GM18951 (cell line): ENCODE measurements around the gene TNFAIP1.

Source experiments
- POLR2A ChIP-seq: IDR thresholded peaks from 4 replicates; pipeline ENCODE4 v1.6.1; 2011; ENCODE audit warnings: mild to moderate bottlenecking; ENCODE audit not compliant: insufficient read length, insufficient read depth; ENCODE audit errors: extremely low read depth
- in situ Hi-C: fragments of 300-500 bp; cut with MboI; formaldehyde crosslinking; loops from one replicate; pipeline ENCODE4 v1.12.0; 2022; ENCODE audit warnings: low sequenced_read_pairs, mixed read lengths, inconsistent platforms; ENCODE audit not compliant: unreplicated experiment

Gene TNFAIP1

DNA sequence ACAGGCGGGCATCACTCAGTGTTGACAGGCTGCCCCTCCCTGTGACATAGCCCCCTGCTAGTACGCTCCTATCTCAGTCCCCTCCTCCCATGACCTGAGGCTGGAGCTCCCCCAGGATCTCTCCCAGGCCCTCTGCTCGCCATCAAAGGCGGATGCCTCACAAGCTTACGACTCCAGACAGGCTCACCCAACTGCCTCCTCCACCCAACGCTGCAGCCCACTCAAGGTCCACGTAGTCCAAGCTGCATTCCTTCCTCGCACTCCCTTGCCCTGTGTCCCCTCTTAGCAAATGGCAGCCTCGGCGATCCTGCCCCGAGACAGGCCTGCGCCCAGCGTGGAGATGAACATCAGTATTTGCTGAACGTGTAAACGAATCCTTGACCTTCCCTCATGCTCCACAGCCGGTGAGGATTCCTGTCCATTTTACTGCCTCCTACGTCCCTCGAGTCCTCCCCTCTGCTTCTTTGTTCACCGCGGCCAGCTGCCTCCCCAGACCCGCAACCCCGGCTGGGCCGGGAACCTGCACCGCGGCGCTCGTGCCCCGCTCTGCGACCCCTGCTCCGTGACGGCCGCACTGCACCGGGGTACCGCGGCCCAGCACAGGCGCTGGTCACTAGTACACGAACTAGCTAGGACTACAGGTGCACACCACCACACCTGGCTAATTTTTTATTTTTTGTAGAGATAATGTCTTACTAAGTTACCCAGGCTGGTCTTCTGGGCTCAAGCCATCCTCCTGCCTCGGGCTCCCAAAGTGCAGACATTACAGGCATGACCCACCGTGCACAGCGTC lies 17.4 kb upstream of the TNFAIP1 start:
- in situ Hi-C loops = no loop called here

DNA sequence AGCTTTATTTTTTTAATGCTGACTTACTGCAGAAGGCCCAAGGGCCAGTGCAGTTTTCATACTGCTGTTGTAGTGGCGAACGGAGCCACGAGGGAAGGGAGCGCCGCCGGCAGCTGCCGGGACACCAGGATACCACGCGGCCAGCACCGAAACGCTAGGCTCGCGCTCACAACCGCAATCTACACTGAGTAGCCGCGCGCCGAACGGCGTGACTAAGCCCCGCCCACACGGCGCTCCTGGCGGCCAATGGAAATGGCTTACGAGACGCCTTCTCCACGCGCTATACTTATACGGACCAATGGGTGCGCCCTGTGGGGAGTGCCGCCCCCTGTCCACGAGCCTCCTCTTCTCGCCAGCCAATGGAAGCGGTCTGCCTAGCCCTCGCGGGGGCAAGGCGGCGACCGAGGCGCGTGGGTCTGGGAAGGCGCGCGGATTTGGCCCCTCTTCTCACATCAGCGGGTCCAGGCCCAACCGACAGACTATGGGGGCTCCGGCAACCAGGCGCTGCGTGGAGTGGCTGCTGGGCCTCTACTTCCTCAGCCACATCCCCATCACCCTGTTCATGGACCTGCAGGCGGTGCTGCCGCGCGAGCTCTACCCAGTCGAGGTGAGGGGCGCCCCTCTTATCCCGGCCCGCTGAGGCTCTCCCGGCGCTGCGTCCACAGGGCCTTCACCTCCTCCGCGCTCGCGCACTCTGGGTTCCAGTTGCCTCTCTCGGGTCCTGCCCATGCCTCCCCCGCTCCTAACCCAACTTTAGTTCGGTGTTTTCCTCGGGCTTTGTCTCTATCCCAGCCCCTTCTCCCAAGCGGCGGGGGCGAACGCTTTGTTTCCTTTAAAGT lies 16.6 kb upstream of the TNFAIP1 start, which contains the start of gene TMEM97:
TSS of gene TMEM97 (plus strand) at position 442 of the 839 bp plus-strand sequence. CDS start at position 482, 40 bp downstream.
- in situ Hi-C loops = no loop called here

More for the DNA sequence above, 17.4 kb upstream of the TNFAIP1 start:
- no peak for TF ChIP-seq POLR2A

DNA sequence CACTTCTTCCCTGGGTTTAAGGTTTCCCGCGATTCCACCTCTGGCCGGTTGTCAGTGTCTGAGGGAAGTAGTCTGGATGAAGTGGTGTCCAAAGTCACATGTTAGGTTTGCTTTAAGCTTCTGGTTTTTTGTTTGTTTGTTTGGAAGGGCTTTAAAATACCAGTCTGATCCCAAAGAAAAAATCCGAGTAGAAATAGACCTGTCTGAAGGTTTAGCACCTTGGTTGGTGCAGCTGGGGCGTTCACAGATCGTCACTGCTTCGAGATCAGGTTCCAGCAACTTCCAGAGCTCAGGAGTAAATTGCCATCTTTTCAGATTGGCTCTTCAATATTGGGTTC lies 16.0 kb upstream of the TNFAIP1 start:
- TF ChIP-seq POLR2A = no peak
- in situ Hi-C loops = no loop called here

More for the DNA sequence above, 16.6 kb upstream of the TNFAIP1 start, which contains the start of gene TMEM97:
- TF ChIP-seq POLR2A = peak; percentile 69

DNA sequence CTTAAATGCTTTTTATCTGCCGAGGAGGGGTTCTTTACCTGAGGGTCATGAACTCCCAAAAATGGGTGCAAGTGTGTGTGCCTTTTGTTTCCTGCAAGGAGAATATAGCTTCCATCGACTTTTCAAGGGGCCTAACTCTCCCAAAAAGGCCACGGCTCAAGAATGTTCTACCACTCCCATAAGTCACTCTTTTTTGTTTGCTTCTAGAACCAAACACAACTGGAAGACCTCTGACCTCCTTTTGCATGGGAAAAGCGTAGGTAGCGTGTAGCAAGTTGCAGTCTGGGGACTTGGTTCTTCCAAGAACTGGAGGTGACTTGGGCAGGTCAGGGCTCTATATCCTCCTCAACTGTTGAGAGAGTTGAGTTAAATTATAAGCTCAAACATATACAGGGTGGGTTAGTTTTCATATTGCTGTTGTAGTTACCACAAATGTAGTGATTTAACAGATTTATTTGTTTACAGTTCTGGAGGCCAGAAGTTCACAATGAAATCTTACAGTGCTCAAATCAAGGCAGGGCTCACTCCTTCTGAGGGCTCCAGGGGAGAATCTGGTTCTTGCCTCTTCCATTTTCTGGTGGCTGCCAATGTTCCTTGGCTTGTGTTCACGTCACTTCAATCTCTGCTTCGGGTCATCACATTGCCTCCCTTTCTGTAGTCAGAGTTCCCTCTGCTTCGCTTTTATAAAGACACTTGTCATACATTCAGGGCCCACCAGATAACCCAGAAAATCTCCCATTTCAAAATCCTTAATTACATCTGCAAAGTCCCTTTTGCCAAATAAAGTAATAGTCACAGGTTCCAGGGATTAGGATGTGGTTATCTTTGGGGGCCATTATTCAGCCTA lies 15.1 kb upstream of the TNFAIP1 start:
- TF ChIP-seq POLR2A = no peak
- in situ Hi-C loops = no loop called here

DNA sequence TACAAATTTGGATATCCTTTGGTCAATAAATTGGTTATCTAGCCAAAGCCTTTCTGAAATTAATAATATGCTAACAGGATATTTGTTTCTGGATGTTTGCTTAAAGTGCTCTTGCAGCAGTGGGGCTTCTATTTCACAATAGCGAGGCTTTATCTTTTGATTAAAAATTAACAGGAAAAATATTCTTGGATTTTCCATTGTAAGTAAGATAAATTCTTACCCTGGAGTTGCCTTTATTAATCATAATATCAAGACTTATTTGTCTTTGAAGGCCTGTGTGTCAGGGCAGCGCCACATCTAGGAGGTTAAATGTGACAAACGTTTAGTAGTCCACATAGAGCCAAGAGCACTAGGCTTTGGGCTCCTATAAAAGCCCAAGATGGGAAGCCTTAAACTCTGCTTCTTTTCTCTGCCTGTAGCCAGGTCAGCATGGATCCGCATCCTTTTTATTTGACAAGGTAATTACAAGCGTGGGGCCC lies 11.3 kb upstream of the TNFAIP1 start:
- TF ChIP-seq POLR2A = no peak
- in situ Hi-C loops = no loop called here

DNA sequence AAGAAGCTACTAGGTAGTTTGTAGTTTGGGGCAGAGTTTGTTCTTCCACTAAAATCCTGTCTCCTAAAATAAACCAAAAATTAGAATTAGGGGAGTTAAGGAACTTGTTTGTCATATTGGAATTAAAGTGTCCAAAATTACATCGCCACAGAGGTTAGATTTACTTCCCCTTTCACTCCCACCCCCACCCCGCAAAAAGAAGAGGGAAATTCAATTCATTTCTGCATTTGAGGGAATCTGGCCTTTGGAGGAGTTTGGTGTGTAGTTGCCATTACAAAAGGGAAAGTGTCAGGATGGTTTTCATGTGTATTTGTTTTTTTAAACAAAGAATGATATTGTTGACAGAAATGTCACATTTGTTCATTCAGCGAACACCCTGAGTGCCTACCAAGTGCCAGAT lies 10.8 kb upstream of the TNFAIP1 start:
- in situ Hi-C loops = no loop called here
- no peak for TF ChIP-seq POLR2A

DNA sequence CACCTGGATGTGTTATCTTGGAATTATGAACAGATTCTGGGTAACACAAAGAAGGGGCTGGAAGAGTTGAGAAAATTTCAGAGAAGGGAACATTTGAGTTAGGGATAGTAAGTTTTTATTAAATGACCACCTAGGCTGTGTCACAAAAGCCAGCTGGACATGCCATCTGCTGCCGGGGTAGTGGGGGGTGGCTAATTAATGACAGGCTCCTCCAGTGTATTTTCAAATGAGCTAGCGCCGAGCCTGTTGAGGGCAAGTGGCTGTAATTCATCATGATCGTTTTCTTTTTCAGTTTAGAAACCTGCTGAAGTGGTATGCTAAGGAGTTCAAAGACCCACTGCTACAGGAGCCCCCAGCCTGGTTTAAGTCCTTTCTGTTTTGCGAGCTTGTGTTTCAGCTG lies 10.3 kb upstream of the TNFAIP1 start:
- in situ Hi-C loops = no loop called here
- no peak for TF ChIP-seq POLR2A

DNA sequence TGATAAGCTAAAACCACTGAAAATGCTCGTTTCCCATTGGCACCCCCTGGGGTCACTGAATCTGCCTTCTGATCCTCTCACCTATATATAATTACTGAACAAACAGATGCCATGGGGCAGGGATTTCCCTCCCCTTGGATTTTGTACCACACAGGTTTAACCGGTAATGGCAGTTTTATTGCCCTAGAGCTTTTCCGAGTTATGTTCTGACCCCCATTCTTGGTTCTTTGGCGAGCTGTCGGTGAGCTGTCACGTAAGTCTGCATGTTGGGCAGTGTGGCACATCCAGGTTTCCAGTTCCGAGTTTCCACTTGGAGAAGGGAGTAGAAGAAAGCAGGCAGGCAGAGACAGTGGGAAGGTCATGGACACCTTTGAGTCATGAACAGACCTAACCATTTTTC lies 9.4 kb upstream of the TNFAIP1 start:
- in situ Hi-C loops = no loop called here
- no peak for TF ChIP-seq POLR2A

DNA sequence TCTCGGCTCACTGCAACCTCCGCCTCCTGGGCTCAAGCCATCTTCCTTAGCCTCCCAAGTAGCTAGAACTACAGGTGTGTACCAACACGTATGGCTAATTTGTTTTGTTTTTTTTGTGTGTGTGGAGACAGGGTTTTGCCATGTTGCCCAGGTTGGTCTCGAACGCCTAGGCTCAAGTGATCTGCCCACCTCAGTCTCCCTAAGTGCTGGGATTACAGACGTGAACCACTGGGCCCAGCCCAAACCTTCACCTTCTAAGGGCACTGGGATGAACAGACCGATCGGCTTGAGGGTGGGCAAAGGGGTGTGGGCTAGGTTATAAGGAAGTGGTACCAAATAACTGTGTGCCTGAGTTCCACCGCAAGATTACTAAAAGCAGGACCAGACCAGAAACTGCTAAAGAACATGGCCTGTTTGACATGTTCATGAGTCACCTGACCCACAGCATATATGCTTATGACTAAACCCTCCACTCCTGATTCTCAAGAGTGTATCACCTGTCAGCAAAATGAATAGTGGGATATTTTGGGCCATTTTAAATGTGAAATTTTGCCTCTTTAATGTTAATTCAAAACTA lies 8.4 kb upstream of the TNFAIP1 start:
- in situ Hi-C loops = no loop called here
- TF ChIP-seq POLR2A = no peak

DNA sequence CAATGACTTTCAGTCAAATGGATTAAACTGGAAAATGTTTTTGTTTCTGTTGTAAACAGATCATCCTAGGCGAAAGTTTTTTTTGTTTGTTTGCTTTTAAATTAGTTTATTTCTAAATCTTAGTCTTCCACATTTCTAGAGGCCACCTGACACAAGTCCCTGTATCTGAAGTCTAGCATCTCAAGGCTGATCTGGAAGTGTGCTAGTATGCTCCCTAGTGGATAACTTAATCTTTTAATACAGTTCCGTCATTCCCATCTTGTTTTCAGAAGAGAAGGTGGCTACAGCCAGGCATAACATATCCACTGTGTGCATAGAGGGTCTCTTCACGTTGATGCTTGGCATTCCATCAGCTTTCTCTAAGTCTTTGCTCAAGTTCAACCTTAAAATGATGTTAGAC lies 7.9 kb upstream of the TNFAIP1 start:
- in situ Hi-C loops = no loop called here

DNA sequence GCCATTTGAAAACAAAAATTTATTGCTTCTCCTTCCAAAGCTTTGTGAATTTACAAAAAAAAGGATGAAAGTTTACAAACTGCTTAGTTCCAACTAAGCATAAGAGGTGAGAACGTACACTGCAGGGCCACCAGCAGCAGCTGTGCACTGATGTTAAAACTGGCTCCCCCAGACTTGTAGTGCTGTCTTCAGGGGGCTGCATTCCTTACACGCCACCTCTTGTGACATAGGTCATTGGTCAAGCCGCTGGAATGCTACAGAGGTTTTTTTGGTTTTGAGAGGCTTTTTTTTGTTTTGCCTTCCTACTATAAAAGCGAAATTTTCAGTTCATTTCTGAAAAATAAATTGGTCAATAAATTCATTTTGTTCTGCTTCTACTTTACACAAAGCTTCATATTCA lies 7.2 kb upstream of the TNFAIP1 start:
- in situ Hi-C loops = no loop called here
- TF ChIP-seq POLR2A = no peak

More for the DNA sequence above, 7.9 kb upstream of the TNFAIP1 start:
- TF ChIP-seq POLR2A = no peak

DNA sequence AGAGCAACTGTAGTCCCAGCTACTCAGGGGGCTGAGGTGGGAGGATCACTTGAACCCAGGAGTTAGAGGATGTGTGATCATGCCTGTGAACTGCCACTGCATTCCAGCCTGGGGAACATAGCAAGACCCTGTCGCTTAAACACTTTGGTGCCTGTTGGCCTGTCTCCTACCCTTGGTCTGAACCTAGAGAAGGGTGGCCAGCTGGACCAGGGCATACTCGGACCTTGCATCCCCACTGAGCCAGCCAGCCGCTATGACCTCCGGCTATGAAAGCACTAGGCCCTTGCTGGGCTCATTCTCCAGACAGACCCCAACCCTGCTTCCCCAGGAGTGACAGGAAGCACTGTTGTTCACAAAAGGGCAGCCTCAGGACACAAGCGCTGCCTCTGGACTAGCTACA lies 4.9 kb upstream of the TNFAIP1 start:
- no peak for TF ChIP-seq POLR2A
- in situ Hi-C loops = loop anchor here (10.0 kb wide), 1 partner anchor 286 kb away; the partner anchor contains the start of gene NLK
